Measurements from ENCODE around the gene ATAD3A. TPM values are rescaled to one million over a fixed set of nuclear protein-coding genes. Genes with fewer than 3 reads are reported as not detected.
A peak's percentile ranks its signal among the peaks of the same experiment; 100 is the strongest.
"Not testable (repeated sequence)": the region's sequence is repeated elsewhere in the genome, so short reads cannot be mapped to it uniquely, and the experiment has no call there.

Gene ATAD3A
- total and polyA plus RNA-seq, 3 donors from 2014 or later = 22.0 to 37.4 (median 35.7) TPM

- peaks cover 12% of the 10 kb centered on the region for H3K4me1 ChIP-seq
- H3K27me3 ChIP-seq = no peaks in the 10 kb centered on the region
- WGBS, 2 donors = 19 to 24% methylated on average over 16 of the region's 16 CpGs
- DNase-seq = no peak
- no peaks in the 10 kb centered on the region for H3K36me3 ChIP-seq (ENCODE audit: low read depth, missing control alignments)
- intact Hi-C loops (cut with DNase I; ENCODE audit: low total_unique reads) = no loop called here
- H3K4me3 ChIP-seq = peak overlapping the region; percentile 79 to 86
- H3K9me3 ChIP-seq = no peaks in the 10 kb centered on the region
- TF ChIP-seq CTCF (IDR thresholded peaks at IDR 0.05) (no peak), POLR2A (IDR thresholded peaks at IDR 0.05) (no peak)
- H3K27ac ChIP-seq = peak overlapping the region; percentile 82
Measured at GRCh38 chr1:1470626-1471388, 41.2 kb upstream of the ATAD3A start.

GRCh38 chr1:1471389-1472052 is 40.4 kb upstream of the ATAD3A start, which contains the start of gene ATAD3B:
ATAD3B (plus strand) TSS chr1:1471765; CDS start chr1:1471885, 120 bp downstream.
- no peaks in the 10 kb centered on the region for H3K9me3 ChIP-seq
- peaks cover 12% of the 10 kb centered on the region for H3K4me1 ChIP-seq
- peak within 1 kb of the TSS; percentile 79 to 86 for H3K4me3 ChIP-seq
- DNase-seq = peak; percentile 97
- H3K27me3 ChIP-seq = no peaks in the 10 kb centered on the region
- TF ChIP-seq CTCF (IDR thresholded peaks at IDR 0.05) (peak in 1 of 3 experiments; percentile 18), POLR2A (IDR thresholded peaks at IDR 0.05) (no peak)
- 0% methylated on average over 16 to 77 of the region's 87 CpGs for WGBS, 2 donors
- H3K27ac ChIP-seq = peak within 1 kb of the TSS; percentile 82
- intact Hi-C loops (cut with DNase I; ENCODE audit: low total_unique reads) = no loop called here
- no peaks in the 10 kb centered on the region for H3K36me3 ChIP-seq (ENCODE audit: low read depth, missing control alignments)

- 6 to 10% methylated on average over 9 to 12 of the region's 65 CpGs for WGBS, 2 donors
- DNase-seq; intact Hi-C loops (cut with DNase I; ENCODE audit: low total_unique reads); H3K27me3 ChIP-seq; H3K36me3 ChIP-seq (ENCODE audit: low read depth, missing control alignments); H3K9me3 ChIP-seq: not testable (repeated sequence)
- Histone ChIP-seq H3K4me3 (peak overlapping the region; percentile 79 to 86), H3K27ac (peak overlapping the region in 1 of 2 donors; percentile 45), H3K4me1 (peaks cover 12% of the 10 kb centered on the region)
Measured at GRCh38 chr1:1472053-1472876, 39.7 kb upstream of the ATAD3A start.

- H3K27ac ChIP-seq; H3K4me1 ChIP-seq; DNase-seq; intact Hi-C loops (cut with DNase I; ENCODE audit: low total_unique reads); H3K9me3 ChIP-seq; H3K4me3 ChIP-seq; H3K36me3 ChIP-seq (ENCODE audit: low read depth, missing control alignments); H3K27me3 ChIP-seq: not testable (repeated sequence)
- WGBS, 2 donors = 79 to 89% methylated on average over 14 to 17 of the region's 17 CpGs
Measured at GRCh38 chr1:1476011-1476410, 36.0 kb upstream of the ATAD3A start.

- Histone ChIP-seq H3K4me1 (peaks cover 5% of the 10 kb centered on the region), H3K4me3 (no peak overlapping the region), H3K27ac (no peak overlapping the region), H3K9me3 (no peaks in the 10 kb centered on the region), H3K36me3 (ENCODE audit: low read depth, missing control alignments) (no peaks in the 10 kb centered on the region), H3K27me3 (no peaks in the 10 kb centered on the region)
- intact Hi-C loops (cut with DNase I; ENCODE audit: low total_unique reads) = no loop called here
- 93 to 95% methylated on average over 22 of the region's 22 CpGs for WGBS, 2 donors
- no peak for DNase-seq
- no peak for TF ChIP-seq POLR2A (IDR thresholded peaks at IDR 0.05)
- TF ChIP-seq CTCF (IDR thresholded peaks at IDR 0.05) = no peak
Measured at GRCh38 chr1:1477206-1477605, 34.8 kb upstream of the ATAD3A start.
